Panc1 (cell line): ENCODE measurements around the gene MPZL1.

Source experiments
- CTCF ChIP-seq: fragments of 450-650 bp; IDR thresholded peaks from 2 replicates; pipeline ENCODE4 v1.5.1; 2017; ENCODE audit warnings: mild to moderate bottlenecking
- POLR2AphosphoS5 ChIP-seq: IDR thresholded peaks from 2 replicates; pipeline ENCODE4 v1.6.1; 2012; ENCODE audit warnings: mild to moderate bottlenecking, low read depth, low read length, moderate library complexity
- TF ChIP-seq, protein P1 (sequence below), 2 experiments: IDR thresholded peaks; 2 replicates each; pipeline ENCODE4 v1.6.1; 2011 to 2012; ENCODE audit warnings: low read depth in 2 of 2, control low read depth in 1 of 2, low read length in 1 of 2, mild to moderate bottlenecking in 1 of 2, moderate library complexity in 1 of 2; ENCODE audit not compliant: insufficient read depth in 1 of 2

DNA sequence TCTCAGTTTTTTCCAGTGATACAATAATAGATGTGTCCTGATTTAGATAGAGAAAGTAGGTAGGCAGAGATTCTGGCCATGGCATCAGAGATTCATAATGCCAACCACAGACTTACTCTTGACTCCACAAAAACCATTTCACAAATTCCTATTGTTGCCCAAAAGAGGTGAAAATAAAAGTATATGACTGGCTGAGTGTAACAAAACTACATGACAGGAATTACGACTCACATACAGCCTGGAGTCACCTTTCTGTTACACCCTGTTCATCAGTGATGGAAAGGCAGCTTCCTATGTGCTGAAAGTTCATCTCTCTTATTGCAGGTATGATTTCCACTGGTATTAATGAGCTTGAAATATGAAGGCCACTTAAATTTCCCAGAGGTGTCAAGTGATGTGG lies 72.3 kb downstream of the MPZL1 start:
- TF ChIP-seq, protein P1, sequence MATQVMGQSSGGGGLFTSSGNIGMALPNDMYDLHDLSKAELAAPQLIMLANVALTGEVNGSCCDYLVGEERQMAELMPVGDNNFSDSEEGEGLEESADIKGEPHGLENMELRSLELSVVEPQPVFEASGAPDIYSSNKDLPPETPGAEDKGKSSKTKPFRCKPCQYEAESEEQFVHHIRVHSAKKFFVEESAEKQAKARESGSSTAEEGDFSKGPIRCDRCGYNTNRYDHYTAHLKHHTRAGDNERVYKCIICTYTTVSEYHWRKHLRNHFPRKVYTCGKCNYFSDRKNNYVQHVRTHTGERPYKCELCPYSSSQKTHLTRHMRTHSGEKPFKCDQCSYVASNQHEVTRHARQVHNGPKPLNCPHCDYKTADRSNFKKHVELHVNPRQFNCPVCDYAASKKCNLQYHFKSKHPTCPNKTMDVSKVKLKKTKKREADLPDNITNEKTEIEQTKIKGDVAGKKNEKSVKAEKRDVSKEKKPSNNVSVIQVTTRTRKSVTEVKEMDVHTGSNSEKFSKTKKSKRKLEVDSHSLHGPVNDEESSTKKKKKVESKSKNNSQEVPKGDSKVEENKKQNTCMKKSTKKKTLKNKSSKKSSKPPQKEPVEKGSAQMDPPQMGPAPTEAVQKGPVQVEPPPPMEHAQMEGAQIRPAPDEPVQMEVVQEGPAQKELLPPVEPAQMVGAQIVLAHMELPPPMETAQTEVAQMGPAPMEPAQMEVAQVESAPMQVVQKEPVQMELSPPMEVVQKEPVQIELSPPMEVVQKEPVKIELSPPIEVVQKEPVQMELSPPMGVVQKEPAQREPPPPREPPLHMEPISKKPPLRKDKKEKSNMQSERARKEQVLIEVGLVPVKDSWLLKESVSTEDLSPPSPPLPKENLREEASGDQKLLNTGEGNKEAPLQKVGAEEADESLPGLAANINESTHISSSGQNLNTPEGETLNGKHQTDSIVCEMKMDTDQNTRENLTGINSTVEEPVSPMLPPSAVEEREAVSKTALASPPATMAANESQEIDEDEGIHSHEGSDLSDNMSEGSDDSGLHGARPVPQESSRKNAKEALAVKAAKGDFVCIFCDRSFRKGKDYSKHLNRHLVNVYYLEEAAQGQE (IDR thresholded peaks at IDR 0.05; ENCODE audit: insufficient read depth in 1 of 2, low read depth in 2 of 2, low read length in 1 of 2) = no peak
- no peak for TF ChIP-seq CTCF
- no peak for TF ChIP-seq POLR2AphosphoS5
